BLaER1 treated with 17β-estradiol and CSF1 and Interleukin-3, amounts not matched to agents 10 nM and 100 nM (cell line): Measurements from ENCODE around the gene AP1G2.

ENCODE experiments used
- H3K27ac ChIP-seq, 11 experiments: shearing (Covaris generic); formaldehyde crosslinking; 2 replicates each; pipeline ENCODE4 v1.8.1; 2022
- H3K27me3 ChIP-seq, 11 experiments: shearing (Covaris generic); formaldehyde crosslinking; 2 replicates each; pipeline ENCODE4 v1.8.1; 2022
- H3K36me3 ChIP-seq, 11 experiments: shearing (Covaris generic); formaldehyde crosslinking; 2 replicates each; pipeline ENCODE4 v1.8.1; 2022
- H3K4me1 ChIP-seq, 10 experiments: shearing (Covaris generic); formaldehyde crosslinking; 2 replicates each; pipeline ENCODE4 v1.8.1; 2022
- H3K4me2 ChIP-seq, 11 experiments: shearing (Covaris generic); formaldehyde crosslinking; 2 replicates each; pipeline ENCODE4 v1.8.1; 2022
- H3K4me3 ChIP-seq, 10 experiments: shearing (Covaris generic); formaldehyde crosslinking; 2 replicates each; pipeline ENCODE4 v1.8.1; 2022
- H3K9ac ChIP-seq, 11 experiments: shearing (Covaris generic); formaldehyde crosslinking; 2 replicates each; pipeline ENCODE4 v1.8.1; 2022
- H3K9me3 ChIP-seq, 11 experiments: shearing (Covaris generic); formaldehyde crosslinking; replicated peaks in 1 of 11; 2 replicates each; pipeline ENCODE4 v1.8.1; 2022
- H4K20me1 ChIP-seq, 11 experiments: shearing (Covaris generic); formaldehyde crosslinking; 2 replicates each; pipeline ENCODE4 v1.8.1; 2022
- Cebpa-rat ChIP-seq, 11 experiments: shearing (Covaris generic); IDR thresholded peaks; 2 replicates each; pipeline ENCODE4 v1.8.1; 2022

AP1G2 gene

DNA sequence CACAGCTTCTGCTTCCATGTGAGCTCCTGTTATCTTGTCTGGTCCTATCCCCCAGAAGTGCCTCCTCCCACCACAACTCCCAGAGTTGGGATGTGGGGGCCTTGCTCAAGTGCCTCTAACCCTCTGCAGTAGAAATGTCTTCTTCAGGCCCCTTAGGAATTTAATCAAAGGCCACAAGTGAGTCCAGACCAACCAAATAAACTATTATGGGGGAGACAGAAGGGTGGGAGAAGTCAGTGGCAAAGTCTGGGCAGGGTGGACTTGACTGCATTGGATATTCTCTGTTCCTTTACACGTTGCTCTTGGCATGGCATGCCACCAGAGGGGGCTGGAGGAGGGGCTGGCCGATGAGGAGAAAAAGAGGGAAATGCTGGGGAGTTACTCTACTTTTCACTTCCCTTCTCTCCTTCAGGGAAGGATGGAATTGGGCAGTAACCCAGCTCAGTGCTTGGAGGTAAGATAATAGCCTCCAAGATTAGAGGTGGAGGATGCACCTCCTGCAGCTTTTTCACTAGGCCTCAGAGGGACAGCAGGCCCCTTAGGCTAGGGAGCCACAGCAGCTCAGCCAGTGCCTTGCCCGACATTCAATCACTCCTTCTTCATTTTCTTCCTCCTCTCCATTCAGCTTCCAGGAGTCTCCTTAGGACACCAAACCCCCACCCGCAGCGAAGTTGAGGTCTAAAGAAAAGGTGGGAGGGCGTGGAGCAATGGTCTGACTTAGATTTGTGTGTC lies 1.2 kb upstream of the AP1G2 start:
- Histone ChIP-seq H3K27ac (peak overlapping the region; percentile 69 to 85 (median 78); a peak in 20 of 22 replicates), H3K27me3 (no peaks in the 10 kb centered on the region), H3K9ac (peak overlapping the region; percentile 71 to 88 (median 81); a peak in 20 of 22 replicates), H3K4me2 (peak overlapping the region; percentile 84 to 98 (median 94)), H3K9me3 (no peaks in the 10 kb centered on the region), H3K4me1 (peaks cover 63 to 76% (median 69%) of the 10 kb centered on the region in 10 experiments), H3K36me3 (peaks cover 22 to 26% (median 25%) of the 10 kb centered on the region in 11 experiments), H3K4me3 (peak overlapping the region in 4 of 10 experiments; percentile 72 to 88 (median 80); a peak in 6 of 20 replicates), H4K20me1 (peaks cover 0 to 32% (median 2%) of the 10 kb centered on the region in 11 experiments; a peak in 8 of 22 replicates)
- TF ChIP-seq Cebpa-rat (IDR thresholded peaks at IDR 0.05): no peak

DNA sequence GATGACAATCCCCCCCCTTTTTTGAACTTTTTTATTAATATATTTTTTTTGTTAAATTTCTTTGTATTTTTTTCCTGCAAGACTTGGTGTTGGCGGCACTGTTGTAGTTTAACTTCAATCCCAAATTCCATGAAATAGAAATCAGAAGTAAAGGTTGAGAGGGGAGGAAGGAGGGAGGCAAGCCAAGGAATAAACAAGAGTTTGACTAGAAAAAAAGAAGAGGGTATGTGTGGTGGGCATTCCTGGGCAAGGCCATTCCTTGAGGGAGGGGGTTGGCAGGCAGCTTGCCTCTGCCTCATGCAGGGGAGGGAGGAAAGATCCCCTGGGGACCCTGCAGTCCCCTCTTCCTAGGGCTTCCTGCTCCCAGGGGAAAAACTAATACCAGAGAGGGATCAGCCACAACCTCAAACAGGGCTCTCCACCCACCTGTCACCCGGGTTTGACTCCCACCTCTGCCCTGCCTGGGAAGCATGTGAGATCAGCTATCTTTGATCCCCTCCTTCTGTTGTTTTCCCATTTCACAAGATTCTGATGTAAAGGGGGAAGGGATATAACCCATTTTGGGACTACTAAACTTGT lies 519 bp upstream of the AP1G2 start:
- TF ChIP-seq Cebpa-rat (IDR thresholded peaks at IDR 0.05): no peak
- Histone ChIP-seq H4K20me1 (peaks cover 2 to 39% (median 8%) of the 10 kb centered on the region in 11 experiments; a peak in 13 of 22 replicates), H3K36me3 (peaks cover 28 to 33% (median 32%) of the 10 kb centered on the region in 11 experiments), H3K27me3 (no peaks in the 10 kb centered on the region), H3K9me3 (no peaks in the 10 kb centered on the region), H3K4me1 (peaks cover 60 to 76% (median 65%) of the 10 kb centered on the region in 10 experiments), H3K27ac (peak overlapping the region; percentile 69 to 85 (median 78)), H3K4me3 (peak overlapping the region; percentile 62 to 88 (median 74); a peak in 19 of 20 replicates), H3K9ac (peak overlapping the region; percentile 71 to 88 (median 81)), H3K4me2 (peak overlapping the region; percentile 84 to 98 (median 94))

DNA sequence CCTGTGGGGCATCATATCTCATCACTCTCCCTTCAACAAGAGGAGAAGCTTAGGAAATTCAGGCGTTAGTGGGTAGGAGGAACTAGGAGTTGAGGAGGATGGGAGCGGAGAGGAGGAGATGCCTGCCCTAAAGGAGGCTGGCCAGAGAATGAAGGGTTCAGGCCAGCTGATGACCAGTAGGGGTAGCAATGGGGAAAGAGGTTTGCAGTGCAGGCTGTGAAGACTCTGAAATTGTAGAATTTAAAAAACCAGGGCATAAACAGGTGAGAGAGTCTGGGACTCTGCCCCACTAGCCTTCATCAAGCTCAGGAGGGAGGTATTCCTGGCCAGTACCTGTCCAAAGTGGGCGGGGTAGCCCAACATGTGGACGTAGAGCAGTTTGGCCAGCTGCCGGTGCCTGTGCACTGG lies 809 bp downstream of the AP1G2 start:
- Histone ChIP-seq H3K27ac (peak overlapping the region; percentile 69 to 85 (median 78); a peak in 21 of 22 replicates), H3K4me1 (peaks cover 47 to 69% (median 53%) of the 10 kb centered on the region in 10 experiments), H3K4me3 (peak overlapping the region; percentile 62 to 88 (median 74)), H4K20me1 (peaks cover 6 to 51% (median 17%) of the 10 kb centered on the region in 11 experiments; a peak in 16 of 22 replicates), H3K9ac (peak overlapping the region; percentile 71 to 88 (median 81)), H3K27me3 (no peaks in the 10 kb centered on the region), H3K36me3 (peaks cover 37 to 44% (median 42%) of the 10 kb centered on the region in 11 experiments), H3K9me3 (no peaks in the 10 kb centered on the region), H3K4me2 (peak overlapping the region; percentile 84 to 98 (median 94))
- TF ChIP-seq Cebpa-rat (IDR thresholded peaks at IDR 0.05): no peak

DNA sequence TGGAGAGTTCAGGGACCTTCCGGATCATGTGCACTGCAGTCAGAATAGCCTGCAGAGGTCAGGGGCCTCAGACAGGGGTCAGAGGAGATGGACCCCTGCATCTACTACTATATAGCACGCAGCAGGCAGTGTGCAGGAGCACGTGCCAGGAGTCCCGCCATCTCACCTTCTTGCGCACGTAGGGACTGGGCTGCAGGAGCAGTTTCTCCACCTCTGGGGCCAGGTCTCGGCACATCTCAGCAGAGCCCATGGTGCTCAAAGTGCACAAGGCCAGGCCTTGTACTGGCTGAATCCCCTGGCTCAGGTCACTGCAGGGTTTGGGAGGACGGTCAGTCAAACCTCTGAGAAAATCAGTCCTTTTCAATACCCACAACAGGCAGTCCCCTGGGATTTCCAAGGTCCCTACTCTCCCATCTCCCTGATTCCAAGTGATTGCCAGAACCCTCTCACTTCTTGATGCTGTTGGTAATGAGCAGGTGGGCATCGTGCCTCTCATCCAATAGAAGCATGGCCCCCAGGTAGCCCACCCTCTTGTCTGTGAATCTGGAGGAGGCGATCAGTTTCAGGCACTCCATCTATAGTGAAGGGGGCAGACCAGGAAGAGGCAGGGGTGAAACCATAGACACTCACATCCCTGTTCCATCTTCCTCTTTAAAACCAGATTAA lies 1.3 kb downstream of the AP1G2 start:
- Histone ChIP-seq H3K27me3 (no peaks in the 10 kb centered on the region), H3K9ac (peak overlapping the region; percentile 71 to 88 (median 81); a peak in 18 of 22 replicates), H4K20me1 (peaks cover 6 to 57% (median 21%) of the 10 kb centered on the region in 11 experiments; a peak in 16 of 22 replicates), H3K27ac (peak overlapping the region in 1 of 11 experiments; percentile 79; a peak in 3 of 22 replicates), H3K9me3 (no peaks in the 10 kb centered on the region), H3K4me3 (peak overlapping the region; percentile 62 to 88 (median 74); a peak in 18 of 20 replicates), H3K36me3 (peaks cover 42 to 49% (median 47%) of the 10 kb centered on the region in 11 experiments), H3K4me2 (peak overlapping the region; percentile 84 to 98 (median 94)), H3K4me1 (peaks cover 41 to 63% (median 48%) of the 10 kb centered on the region in 10 experiments)
- TF ChIP-seq Cebpa-rat (IDR thresholded peaks at IDR 0.05): no peak

DNA sequence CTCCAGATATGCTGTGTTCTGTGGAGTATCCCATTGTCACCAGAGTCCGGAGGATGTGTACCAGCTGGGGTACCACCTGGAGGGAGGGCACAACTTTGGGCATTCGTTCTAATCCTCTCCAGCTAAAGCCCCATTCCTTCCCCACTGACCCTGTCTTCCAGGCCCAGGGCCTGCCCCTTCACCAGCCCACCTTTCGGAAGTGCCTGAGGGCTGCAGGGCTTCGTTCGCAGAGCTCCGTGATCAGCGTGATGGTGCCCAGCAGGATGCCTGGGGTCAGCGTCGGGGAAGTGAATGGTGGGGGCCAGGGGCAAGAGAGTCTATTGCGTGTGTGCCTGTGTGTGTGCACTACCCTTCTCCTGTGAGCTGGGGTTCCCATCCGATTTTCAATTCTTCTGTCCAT lies 2.0 kb downstream of the AP1G2 start:
- H3K27ac ChIP-seq: no peak overlapping the region
- no peak for TF ChIP-seq Cebpa-rat (IDR thresholded peaks at IDR 0.05)
- H3K36me3 ChIP-seq: peaks cover 48 to 56% (median 53%) of the 10 kb centered on the region in 11 experiments
- H3K27me3 ChIP-seq: no peaks in the 10 kb centered on the region
- H3K4me3 ChIP-seq: no peak overlapping the region
- H3K4me1 ChIP-seq: peaks cover 36 to 57% (median 42%) of the 10 kb centered on the region in 10 experiments
- H4K20me1 ChIP-seq: peaks cover 6 to 63% (median 21%) of the 10 kb centered on the region in 11 experiments; a peak in 16 of 22 replicates
- peak overlapping the region in 1 of 11 experiments; percentile 90; a peak in 2 of 22 replicates for H3K4me2 ChIP-seq
- H3K9ac ChIP-seq: peak overlapping the region in 5 of 11 experiments; percentile 18 to 84 (median 80); a peak in 2 of 22 replicates
- H3K9me3 ChIP-seq: no peaks in the 10 kb centered on the region

DNA sequence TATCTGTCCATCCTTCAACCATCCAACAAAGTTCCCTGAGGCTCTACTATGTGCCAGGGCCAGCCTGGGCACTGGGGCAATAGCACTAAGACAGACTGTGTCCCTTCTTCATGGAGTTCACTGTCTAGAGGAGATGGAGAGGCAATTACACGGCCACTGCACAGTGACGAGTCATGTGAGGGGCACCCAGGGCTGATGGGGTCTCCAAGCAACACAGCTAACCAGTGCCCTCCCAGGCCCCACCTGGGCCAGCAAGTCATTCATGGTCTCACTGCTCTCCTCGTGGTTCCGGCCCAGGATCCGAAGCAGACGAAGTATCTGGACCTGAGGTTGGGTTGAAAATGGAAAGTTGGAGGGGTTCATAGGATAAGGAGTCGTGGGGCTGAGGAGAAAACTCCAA lies 2.7 kb downstream of the AP1G2 start:
- Histone ChIP-seq H3K4me2 (no peak overlapping the region), H3K4me1 (peaks cover 33 to 54% (median 38%) of the 10 kb centered on the region in 10 experiments), H3K4me3 (no peak overlapping the region), H4K20me1 (peaks cover 6 to 69% (median 21%) of the 10 kb centered on the region in 11 experiments; a peak in 17 of 22 replicates), H3K36me3 (peaks cover 55 to 63% (median 61%) of the 10 kb centered on the region in 11 experiments), H3K9ac (peak overlapping the region in 1 of 11 experiments; percentile 18; a peak in 1 of 22 replicates), H3K9me3 (no peaks in the 10 kb centered on the region), H3K27ac (peak overlapping the region in 1 of 11 experiments; percentile 11; a peak in 1 of 22 replicates), H3K27me3 (no peaks in the 10 kb centered on the region)
- no peak for TF ChIP-seq Cebpa-rat (IDR thresholded peaks at IDR 0.05)

DNA sequence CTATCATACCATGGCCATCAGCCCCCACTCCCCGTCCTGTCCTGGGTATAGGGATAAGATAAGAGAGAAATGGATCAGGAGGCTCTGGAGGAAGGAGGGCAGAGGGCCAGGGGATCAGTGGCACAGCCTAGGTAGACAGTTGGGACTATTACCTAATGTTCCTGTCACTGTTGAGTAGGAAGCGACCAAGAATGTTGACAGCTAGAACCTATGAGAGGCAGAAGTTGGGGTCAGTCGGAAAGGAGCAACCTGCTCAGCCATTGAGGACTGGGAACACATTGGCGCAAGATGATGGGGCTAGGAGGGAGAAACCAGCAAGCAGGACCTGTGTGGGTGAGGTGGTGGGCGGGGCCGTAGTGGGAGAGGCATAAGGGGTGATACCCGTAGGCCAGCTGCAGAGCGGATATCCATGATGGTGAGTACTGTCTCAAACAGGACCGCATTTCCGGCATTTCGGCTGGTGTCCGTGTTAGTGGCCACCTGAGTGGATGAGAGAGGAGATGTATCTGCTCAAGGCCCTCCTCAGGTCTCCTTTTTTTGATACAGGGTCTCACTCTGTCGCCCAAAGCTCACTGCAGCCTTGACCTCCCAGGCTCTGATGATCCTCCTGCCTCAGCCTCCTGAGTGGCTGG lies 3.3 kb downstream of the AP1G2 start:
- H3K4me1 ChIP-seq: peaks cover 27 to 50% (median 33%) of the 10 kb centered on the region in 10 experiments
- peak overlapping the region in 4 of 11 experiments; percentile 9 to 26 (median 14); a peak in 2 of 22 replicates for H3K9ac ChIP-seq
- H3K9me3 ChIP-seq: no peaks in the 10 kb centered on the region
- H3K4me2 ChIP-seq: no peak overlapping the region
- no peaks in the 10 kb centered on the region for H3K27me3 ChIP-seq
- no peak for TF ChIP-seq Cebpa-rat (IDR thresholded peaks at IDR 0.05)
- H3K4me3 ChIP-seq: no peak overlapping the region
- H3K36me3 ChIP-seq: peaks cover 59 to 69% (median 67%) of the 10 kb centered on the region in 11 experiments
- H3K27ac ChIP-seq: 0 out of 22 replicates have a peak overlapping the region, but pooled peaks of 1 of the 11 experiments have one; percentile 40
- peaks cover 6 to 75% (median 21%) of the 10 kb centered on the region in 11 experiments; a peak in 17 of 22 replicates for H4K20me1 ChIP-seq
